Measurements from ENCODE around the gene LRCH1.
"Not testable (repeated sequence)": the region's sequence is repeated elsewhere in the genome, so short reads cannot be mapped to it uniquely, and the experiment has no call there.

The LRCH1 gene

DNA sequence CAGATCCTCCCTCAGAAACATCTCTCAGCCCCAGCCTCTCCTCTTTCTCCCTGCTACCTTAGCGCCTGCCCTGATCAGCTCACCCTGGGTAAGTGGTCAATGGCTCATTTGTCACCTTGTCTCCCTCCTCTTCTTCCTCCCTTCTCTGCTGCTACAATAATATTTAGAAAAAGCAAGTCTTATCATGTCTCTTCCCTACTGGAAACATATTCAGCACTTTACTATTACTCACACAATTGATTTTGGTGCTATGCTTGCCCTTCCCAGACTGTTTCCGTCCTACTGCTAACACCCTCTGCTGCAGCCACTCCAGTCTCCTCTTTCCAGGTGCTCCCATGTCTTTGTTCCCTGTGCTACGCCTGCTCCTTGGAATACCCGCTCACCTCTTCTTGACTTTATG lies 208.2 kb downstream of the LRCH1 start:
- no peak for DNase-seq

DNA sequence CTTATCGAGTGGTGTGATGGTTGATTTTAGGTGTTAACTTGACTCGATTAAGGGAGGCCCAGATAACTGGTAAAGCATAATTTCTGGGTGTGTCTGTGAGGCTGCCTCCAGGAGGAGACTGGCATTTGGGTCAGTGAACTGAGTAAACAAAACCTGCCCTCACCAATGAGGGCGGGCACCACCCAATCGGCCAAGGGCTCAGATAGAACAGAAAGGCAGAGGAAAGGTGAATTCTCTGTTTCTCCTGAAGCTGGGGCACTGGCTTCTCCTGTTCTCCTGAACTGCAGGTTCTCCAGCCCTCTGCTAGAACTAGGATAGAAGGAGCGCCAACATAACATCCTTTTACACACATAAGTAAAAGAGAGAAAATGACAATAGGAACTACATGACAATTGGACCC lies 208.9 kb downstream of the LRCH1 start:
- DNase-seq, result no peak

DNA sequence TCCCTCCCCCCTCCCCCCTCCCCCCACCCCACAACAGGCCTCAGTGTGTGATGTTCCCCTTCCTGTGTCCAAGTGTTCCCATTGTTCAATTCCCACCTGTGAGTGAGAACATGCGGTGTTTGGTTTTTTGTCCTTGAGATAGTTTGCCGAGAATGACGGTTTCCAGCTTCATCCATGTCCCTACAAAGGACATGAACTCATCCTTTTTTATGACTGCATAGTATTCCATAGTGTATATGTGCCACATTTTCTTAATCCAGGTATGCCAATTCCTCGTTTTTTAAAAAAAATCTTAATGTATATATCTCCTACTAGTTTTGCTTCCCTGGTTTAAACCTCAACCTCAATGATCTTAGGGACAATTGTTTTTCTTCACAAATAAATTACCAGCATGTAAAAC lies 217.0 kb downstream of the LRCH1 start:
- DNase-seq, result not testable (repeated sequence)

DNA sequence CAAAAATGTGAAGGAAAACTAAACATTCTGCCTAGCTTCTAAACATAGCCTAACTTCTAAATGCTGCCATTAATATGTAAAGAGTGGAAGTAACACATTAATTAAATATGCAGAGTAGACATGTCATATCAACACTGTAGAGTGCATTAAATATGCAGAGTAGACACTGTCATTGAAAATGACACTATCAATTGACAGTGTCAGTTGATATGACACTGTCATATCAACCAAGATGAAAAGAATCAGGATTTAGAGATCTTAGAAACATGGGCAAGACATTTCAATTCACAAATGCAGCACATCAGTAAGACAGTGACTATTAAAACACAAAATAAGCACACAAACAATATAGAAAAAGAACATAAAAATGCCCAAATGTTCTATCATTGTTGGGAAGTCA lies 218.7 kb downstream of the LRCH1 start:
- DNase-seq, result no peak

- no peak for DNase-seq
These were observed 220.6 kb downstream of the LRCH1 start for GRCh38 chr13:46773541-46773940.

DNA sequence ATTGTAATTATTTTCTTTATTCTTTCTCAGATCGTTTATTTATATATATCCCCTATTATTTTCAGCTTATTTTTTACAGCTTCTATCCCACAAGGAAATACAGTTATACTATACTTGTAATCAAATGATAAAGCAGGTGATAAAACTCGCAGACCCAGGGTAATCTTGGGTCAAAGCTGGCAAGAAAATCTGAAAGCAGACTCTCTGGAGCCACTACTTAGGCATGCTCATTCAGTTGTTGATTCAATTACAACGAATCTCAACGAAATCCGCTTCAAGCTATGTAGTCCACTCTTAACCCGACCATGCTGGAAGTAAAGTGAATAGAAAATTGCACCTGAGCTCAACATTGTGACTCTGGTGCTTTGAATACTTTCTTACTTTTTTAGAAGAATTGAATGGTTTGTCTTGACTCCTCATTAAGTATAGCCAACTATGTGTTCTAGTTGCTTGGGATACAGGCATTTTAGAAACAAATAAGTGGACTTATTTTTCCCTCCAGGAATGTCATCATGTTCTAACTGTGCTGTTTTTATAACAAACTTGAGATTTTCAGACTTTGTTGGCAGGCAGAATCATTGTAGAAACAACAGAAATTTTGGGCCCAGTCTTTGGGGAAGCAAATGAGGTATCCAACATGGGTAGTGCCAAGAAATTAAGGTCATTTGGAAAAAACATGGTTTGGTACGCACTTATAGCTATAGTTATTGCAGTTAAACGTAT lies 222.6 kb downstream of the LRCH1 start:
- DNase-seq, result no peak

DNA sequence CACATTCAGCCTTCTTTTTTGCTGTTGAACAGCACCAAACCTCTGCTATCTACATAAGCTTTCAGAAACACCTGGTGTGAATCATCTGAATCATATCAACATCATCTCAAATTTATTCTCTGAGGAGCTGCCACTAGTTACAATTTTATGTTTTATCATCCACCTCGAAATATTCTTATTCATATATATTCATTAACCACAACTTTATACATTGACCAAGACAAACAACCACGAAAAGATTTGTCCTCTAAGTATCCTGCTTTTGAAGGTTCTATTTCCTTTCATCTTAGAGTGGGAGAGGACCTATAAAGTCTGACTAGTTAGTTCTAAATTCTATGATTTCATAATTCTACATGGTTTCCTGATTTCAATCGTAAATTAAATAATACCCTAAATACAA lies 225.1 kb downstream of the LRCH1 start:
- no peak for DNase-seq

GRCh38 chr13:46778890-46779289 lies 225.9 kb downstream of the LRCH1 start:
- no peak for DNase-seq

DNA sequence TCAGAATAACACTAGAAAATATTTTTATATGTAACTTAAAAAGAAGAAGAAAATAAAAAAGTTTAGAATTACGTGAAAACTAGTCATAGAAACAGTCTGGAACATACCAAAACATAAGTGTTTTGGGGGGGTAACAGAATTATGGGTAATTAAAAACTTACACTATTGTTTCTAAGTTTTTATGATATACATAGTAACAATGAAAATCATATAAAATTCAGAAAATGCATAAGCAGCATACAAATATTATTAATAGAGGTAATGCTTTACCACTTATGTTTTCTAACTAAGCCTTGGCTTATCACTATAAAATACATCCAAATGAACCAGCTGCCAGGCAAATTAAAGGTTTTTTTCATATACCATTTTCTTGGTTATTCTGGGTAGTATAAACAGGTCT lies 229.1 kb downstream of the LRCH1 start:
- no peak for DNase-seq

DNA sequence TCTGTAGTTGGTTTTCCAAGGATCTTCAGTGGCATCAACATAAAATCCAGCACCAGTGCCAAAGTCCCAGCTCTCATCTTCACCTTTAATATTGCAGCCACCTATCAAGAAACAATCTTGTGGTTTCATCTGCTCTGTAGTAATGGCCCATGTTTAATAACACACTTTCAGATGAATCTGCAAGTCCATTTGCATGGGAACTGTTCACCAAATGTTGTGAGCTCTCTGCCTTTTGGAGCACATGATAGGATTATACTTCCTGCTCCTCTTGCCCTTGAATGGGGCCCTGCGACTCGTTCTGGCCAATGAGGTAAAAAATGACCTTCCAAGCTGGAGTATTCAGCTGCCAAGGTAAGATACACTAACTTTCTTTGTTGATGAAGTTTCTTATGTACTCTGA lies 229.7 kb downstream of the LRCH1 start:
- DNase-seq, result no peak

- DNase-seq, result no peak
These were observed 230.5 kb downstream of the LRCH1 start for GRCh38 chr13:46783504-46783903.

DNA sequence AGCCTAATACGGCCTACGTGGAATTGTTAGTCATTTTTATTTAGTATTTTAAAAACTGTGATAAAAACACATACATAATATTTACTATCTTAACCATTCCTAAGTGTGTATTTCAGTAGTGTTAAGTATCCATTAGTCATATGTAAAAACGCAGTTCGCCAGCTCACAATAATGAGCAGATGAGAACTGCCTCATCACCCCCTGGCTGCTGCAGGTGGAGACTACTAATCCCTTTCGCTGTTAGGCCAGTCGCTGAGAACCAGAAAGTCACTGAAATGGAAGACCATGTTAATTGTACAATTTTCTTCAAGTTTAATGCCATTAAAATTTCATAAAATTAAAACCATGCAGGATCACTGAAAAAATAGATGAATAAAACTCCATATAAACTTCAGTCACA lies 242.4 kb downstream of the LRCH1 start:
- DNase-seq, result peak; percentile 9

- peak; percentile 2 for DNase-seq
These were observed 243.2 kb downstream of the LRCH1 start for GRCh38 chr13:46796129-46796514.

DNA sequence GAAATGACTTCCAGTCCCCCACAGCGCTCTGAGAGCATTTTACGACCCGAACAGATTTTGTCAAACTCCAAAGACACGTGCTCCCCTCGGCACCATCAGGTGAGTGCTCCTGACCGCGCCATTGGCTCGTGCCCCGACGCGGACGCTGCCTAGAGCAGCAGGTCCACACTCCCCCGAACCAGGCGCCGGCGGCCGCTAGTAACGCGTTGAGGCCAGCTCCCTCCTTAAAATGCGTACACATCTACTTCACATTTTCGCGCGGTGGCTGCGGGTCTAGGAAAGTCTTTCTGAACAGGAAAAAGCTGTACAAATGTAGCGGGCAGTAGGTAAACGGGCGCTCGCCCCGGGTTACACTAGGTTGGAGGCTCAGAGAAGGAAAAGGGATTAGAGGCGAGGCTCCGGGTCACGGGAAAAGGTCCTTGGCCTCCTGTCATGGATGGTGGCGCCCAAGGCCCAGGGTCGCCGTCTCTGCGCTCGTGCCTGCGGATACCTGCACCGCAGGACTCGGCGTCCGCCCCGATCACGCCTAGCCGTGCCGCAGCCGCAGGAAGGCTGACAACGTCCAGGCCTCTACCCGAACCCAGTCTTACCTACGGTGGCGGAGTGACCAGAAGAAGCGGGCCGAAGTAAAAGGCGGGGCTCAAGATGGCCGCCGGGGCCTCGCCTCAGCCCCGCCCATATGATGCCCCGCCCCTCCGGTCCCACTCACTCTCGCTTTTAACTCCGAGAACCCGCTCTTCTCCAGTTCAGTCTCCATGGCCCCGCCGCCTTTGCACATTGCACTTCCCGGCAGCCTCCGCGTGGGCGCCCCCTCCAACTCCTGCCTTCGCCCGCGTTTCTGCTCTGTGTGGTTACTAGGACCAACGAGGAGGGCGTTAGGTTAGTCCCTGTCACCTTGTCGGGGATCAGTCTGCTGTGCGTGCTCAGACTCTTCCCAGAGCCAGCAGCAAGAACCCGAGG lies 243.8 kb downstream of the LRCH1 start, which contains the start of gene ESD:
ESD (minus strand) TSS at position 647 of the 960 bp plus-strand sequence. CDS start 5,748 bp downstream, outside the sequence.
- peak; percentile 95 for DNase-seq

DNA sequence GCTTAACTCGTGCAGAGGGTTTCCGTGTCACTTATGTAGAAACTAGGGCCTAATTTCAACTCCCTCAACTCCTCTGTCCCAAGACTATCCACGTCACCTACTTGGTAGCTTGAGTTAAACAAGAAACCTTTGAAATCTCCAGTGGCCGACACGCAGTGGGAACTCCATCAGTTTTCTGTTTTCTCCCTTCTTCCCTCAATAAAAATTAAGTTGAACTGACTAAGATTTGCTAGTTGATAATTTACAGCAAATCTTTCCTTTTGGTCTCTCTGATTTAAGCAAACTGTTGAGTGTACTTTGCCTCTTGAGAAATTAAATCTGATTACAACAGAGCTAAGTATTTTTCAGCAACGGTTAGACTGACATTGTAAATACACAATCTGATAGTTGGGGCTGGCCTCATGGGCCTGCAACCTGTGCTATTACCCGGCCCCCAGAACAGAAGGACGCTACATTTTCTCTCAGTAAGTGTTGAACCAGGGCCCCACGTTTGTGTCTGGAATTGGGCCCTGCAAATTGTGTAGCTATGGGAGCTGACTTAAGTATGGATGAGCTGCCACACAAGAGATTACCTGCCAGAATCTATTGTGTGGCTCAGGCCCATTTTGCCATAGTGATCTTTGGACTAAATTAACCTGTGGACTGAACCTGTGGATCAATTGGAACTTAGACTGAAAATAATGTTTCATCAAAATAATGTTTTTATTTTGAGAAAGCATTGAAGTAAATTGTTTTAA lies 244.7 kb downstream of the LRCH1 start:
- no peak for DNase-seq

DNA sequence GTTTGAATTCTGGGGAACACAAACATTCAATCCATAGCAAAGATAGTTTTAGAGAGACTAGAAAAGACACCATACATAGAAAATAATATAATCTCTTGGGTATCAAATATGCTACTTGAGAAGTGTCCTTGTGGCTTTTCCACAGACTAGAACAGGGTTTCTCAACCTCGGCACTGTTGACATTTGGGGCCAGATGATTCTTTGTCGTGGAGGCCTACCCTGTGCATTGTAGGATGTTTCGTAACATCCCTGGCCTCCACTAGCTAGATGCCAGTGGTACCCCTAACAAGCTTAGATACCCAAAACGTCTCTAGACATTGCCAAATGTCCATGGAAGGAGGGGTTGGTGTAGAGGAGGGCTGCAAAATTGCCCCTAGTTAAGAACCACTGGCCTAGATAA lies 246.2 kb downstream of the LRCH1 start:
- no peak for DNase-seq

DNA sequence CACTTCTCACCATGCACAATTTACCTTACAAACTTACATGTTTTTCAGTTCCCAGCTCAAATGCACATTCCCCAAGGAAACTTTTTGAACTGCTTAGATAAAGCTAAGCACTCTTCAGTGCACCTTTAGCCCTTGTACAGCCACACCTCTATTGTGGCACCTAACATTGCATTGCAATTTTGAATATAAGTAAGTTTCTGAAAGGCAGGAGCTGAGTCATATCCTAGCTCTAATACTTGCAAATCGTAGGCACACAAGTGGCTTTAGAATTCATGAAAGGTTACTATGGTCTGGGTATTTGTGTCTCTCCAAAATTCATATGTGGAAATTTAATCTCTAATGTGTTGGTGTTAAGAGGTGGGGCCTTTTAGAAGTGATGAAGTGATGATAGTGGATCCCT lies 248.9 kb downstream of the LRCH1 start:
- no peak for DNase-seq
